Keratinocyte (primary cell): ENCODE measurements around the gene SPDYE3.
"Not testable (repeated sequence)": the region's sequence is repeated elsewhere in the genome, so short reads cannot be mapped to it uniquely, and the experiment has no call there.

Experiments
- CTCF ChIP-seq, 3 experiments: IDR thresholded peaks in 1 of 3; conservative IDR thresholded peaks in 1 of 3; optimal IDR thresholded peaks in 1 of 3; 2 replicates in 2 of 3; 3 replicates in 1 of 3; pipeline versions ENCODE3 to v1.5.1; 2011; ENCODE audit warnings: low read length in 3 of 3, mild to moderate bottlenecking in 3 of 3, moderate library complexity in 2 of 3, control low read depth in 1 of 3, inconsistent platforms in 1 of 3; ENCODE audit not compliant: insufficient read depth in 2 of 3; ENCODE audit errors: extremely low read depth in 1 of 3
- EZH2 ChIP-seq: IDR thresholded peaks from one replicate; pipeline ENCODE4 v1.6.1; 2012; ENCODE audit warnings: inconsistent platforms, mild to moderate bottlenecking, low read length, moderate library complexity

GRCh38 chr7:100288258-100288657, 19.2 kb upstream of the SPDYE3 start:
- TF ChIP-seq CTCF (optimal IDR thresholded peaks at IDR 0.05 in 1 of 3, IDR thresholded peaks at IDR 0.05 in 1 of 3, conservative IDR thresholded peaks at IDR 0.05 in 1 of 3; ENCODE audit: extremely low read depth in 1 of 3, insufficient read depth in 2 of 3, low read length in 3 of 3); EZH2: not testable (repeated sequence)
